Stimulated activated CD8-positive, alpha-beta memory T cell treated with anti-CD3 and anti-CD28 coated beads, Interleukin-15, amount 100 ng/mL, for 48 hours (primary cell): Measurements from ENCODE around the gene PPP1R14B.

ENCODE experiments used
- DNase-seq, 2 donors: peaks; one replicate each; pipeline ENCODE4 v3.0.0-alpha.2; 2020; ENCODE audit warnings: low read depth in 2 of 2

Gene PPP1R14B

GRCh38 chr11:64245797-64246620, 734 bp downstream of the PPP1R14B start:
- DNase-seq, result peak; percentile 71 to 73

- DNase-seq, result no peak
Measured at GRCh38 chr11:64245401-64245796, 1.3 kb downstream of the PPP1R14B start.

GRCh38 chr11:64244966-64245365, 1.8 kb downstream of the PPP1R14B start:
- no peak for DNase-seq

- DNase-seq, result no peak
Measured at GRCh38 chr11:64244107-64244506, 2.6 kb downstream of the PPP1R14B start.

GRCh38 chr11:64243236-64243854, 3.4 kb downstream of the PPP1R14B start:
- DNase-seq, result no peak

- peak in 1 of 2 donors; percentile 100 for DNase-seq
Measured at GRCh38 chr11:64241491-64242374, 5.0 kb downstream of the PPP1R14B start.

- DNase-seq, result peak in 1 of 2 donors; percentile 99
Measured at GRCh38 chr11:64241241-64241490, 5.6 kb downstream of the PPP1R14B start.

- DNase-seq, result peak; percentile 98 to 99
Measured at GRCh38 chr11:64240435-64241240, 6.1 kb downstream of the PPP1R14B start, which contains the start of gene FKBP2. Gene FKBP2, plus strand, starts transcription at chr11:64241095. Its CDS starts 1,293 bp downstream, at chr11:64242388.

- no peak for DNase-seq
Measured at GRCh38 chr11:64239662-64240434, 6.9 kb downstream of the PPP1R14B start.

GRCh38 chr11:64238999-64239398, 7.7 kb downstream of the PPP1R14B start:
- no peak for DNase-seq

GRCh38 chr11:64238076-64238475, 8.7 kb downstream of the PPP1R14B start:
- DNase-seq, result no peak

- DNase-seq, result no peak
Measured at GRCh38 chr11:64237484-64237951, 9.2 kb downstream of the PPP1R14B start.

GRCh38 chr11:64235437-64236161, 11.1 kb downstream of the PPP1R14B start:
- DNase-seq, result no peak

- no peak for DNase-seq
Measured at GRCh38 chr11:64234647-64235379, 11.9 kb downstream of the PPP1R14B start.

- DNase-seq, result peak; percentile 58 to 62
Measured at GRCh38 chr11:64233913-64234586, 12.7 kb downstream of the PPP1R14B start, which contains the start of gene VEGFB. Gene VEGFB, plus strand, starts transcription at chr11:64234584. Its CDS starts 250 bp downstream, at chr11:64234834.

GRCh38 chr11:64232967-64233315, 13.8 kb downstream of the PPP1R14B start:
- no peak for DNase-seq

GRCh38 chr11:64232182-64232966, 14.4 kb downstream of the PPP1R14B start:
- DNase-seq, result no peak

- DNase-seq, result no peak
Measured at GRCh38 chr11:64231546-64231945, 15.2 kb downstream of the PPP1R14B start.
